Measurements from ENCODE around the gene TERB1. TPM values are rescaled to one million over a fixed set of nuclear protein-coding genes. Genes with fewer than 3 reads are reported as not detected.

The TERB1 gene
- total RNA-seq, 1 experiment from 2014 or later: not detected

- H4K20me1 ChIP-seq (ENCODE audit: insufficient read depth): no peaks in the 10 kb centered on the region
- H3K79me2 ChIP-seq (ENCODE audit: insufficient read depth, low read length): no peaks in the 10 kb centered on the region
- CTCF ChIA-PET: no interaction called here
- no peaks in the 10 kb centered on the region for H3K36me3 ChIP-seq (ENCODE audit: control insufficient read depth in 1 of 2, insufficient read depth in 2 of 2, low read length in 2 of 2)
- POLR2A ChIA-PET: no interaction called here
- H2AFZ ChIP-seq (ENCODE audit: low read depth, low read length, poor library complexity, severe bottlenecking): no peak overlapping the region
- H3K4me2 ChIP-seq (ENCODE audit: low read length): no peak overlapping the region
- H3K9me2 ChIP-seq (ENCODE audit: insufficient read depth): no peaks in the 10 kb centered on the region
- no peak overlapping the region for H3K9ac ChIP-seq (ENCODE audit: low read length)
- no TSS peak for BruUV-seq (replicated peaks)
- no peaks in the 10 kb centered on the region for H3K27me3 ChIP-seq (ENCODE audit: insufficient read depth, low read length)
- H3K4me1 ChIP-seq (ENCODE audit: control insufficient read depth in 1 of 2, insufficient read depth in 2 of 2, low read length in 2 of 2): no peaks in the 10 kb centered on the region
- intact Hi-C loops (cut with micrococcal nuclease): no loop called here
- TF ChIP-seq SRF (IDR thresholded peaks at IDR 0.05; ENCODE audit: low read depth) (no peak), CEBPB (IDR thresholded peaks at IDR 0.05; ENCODE audit: low read depth) (no peak), FOSL1 (IDR thresholded peaks at IDR 0.05; ENCODE audit: low read depth) (no peak), ZFX (IDR thresholded peaks at IDR 0.05) (no peak), JUND (IDR thresholded peaks at IDR 0.05) (no peak), CTCF (IDR thresholded peaks at IDR 0.05 in 2 of 3, conservative IDR thresholded peaks at IDR 0.05 in 1 of 3; ENCODE audit: borderline replicate concordance in 1 of 3, insufficient read depth in 1 of 3, low read depth in 2 of 3, low read length in 2 of 3) (no peak), ZBTB33 (IDR thresholded peaks at IDR 0.05; ENCODE audit: extremely low read depth, insufficient replicate concordance, low read length) (no peak), RAD21 (IDR thresholded peaks at IDR 0.05; ENCODE audit: low read depth) (no peak), EGR1 (IDR thresholded peaks at IDR 0.05; ENCODE audit: low read depth) (no peak), SIN3A (IDR thresholded peaks at IDR 0.05; ENCODE audit: low read depth) (no peak), CBX3 (IDR thresholded peaks at IDR 0.05; ENCODE audit: low read depth) (no peak)
- no peak overlapping the region for H3K27ac ChIP-seq (ENCODE audit: low read depth, low read length)
- RAD21 ChIA-PET (ENCODE audit: low non-redundant PET in 1 of 2, low total read pairs in 2 of 2, uncharacterized antibody in 2 of 2, unreplicated experiment in 2 of 2): no interaction called here
- no peak overlapping the region for H3K4me3 ChIP-seq (replicated peaks in 1 of 2; ENCODE audit: low read depth in 1 of 2, low read length in 2 of 2)
- no peaks in the 10 kb centered on the region for H3K9me3 ChIP-seq (ENCODE audit: control insufficient read depth in 1 of 2, insufficient read depth in 1 of 2, low read depth in 1 of 2, low read length in 2 of 2)
- ATAC-seq (no peak), DNase-seq (ENCODE audit: low read depth, low spot score) (no peak)
Measured at GRCh38 chr16:66714062-66714461, 87.3 kb downstream of the TERB1 start.
